ENCODE results near the gene ZNF581.

DNA sequence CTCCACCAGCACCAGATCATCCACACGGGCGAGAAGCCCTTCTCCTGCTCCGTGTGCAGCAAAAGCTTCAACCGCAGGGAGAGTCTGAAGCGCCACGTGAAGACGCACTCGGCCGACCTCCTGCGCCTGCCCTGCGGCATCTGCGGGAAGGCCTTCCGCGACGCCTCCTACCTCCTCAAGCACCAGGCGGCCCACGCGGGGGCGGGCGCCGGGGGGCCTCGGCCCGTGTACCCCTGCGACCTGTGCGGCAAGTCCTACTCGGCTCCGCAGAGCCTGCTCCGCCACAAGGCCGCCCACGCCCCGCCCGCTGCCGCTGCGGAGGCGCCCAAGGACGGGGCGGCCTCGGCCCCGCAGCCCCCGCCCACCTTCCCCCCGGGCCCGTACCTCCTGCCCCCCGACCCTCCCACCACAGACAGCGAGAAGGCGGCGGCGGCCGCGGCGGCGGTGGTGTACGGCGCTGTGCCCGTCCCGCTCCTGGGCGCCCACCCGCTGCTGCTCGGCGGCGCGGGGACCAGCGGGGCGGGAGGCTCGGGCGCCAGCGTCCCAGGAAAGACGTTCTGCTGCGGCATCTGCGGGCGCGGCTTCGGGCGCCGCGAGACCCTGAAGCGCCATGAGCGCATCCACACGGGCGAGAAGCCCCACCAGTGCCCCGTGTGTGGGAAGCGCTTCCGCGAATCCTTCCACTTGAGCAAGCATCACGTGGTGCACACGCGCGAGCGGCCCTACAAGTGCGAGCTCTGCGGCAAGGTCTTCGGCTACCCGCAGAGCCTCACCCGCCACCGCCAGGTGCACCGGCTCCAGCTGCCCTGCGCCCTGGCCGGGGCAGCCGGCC lies 28.5 kb upstream of the ZNF581 start:
- no peak for TF ChIP-seq CTCF (IDR thresholded peaks at IDR 0.05; ENCODE audit: low read depth, low read length)
- TF ChIP-seq EZH2phosphoT487 (IDR thresholded peaks at IDR 0.05; ENCODE audit: low read depth) = no peak

All from OCI-LY3 (cell line).